NCI-H2196 (cell line): Measurements from ENCODE around the gene SVIL.
"Not testable (repeated sequence)": the region's sequence is repeated elsewhere in the genome, so short reads cannot be mapped to it uniquely, and the experiment has no call there.

ENCODE experiments used
- DNase-seq: peaks from one replicate; lab custom pipeline; 2025; ENCODE audit not compliant: unreplicated experiment; lab: John Stamatoyannopoulos, UW

Gene SVIL

DNA sequence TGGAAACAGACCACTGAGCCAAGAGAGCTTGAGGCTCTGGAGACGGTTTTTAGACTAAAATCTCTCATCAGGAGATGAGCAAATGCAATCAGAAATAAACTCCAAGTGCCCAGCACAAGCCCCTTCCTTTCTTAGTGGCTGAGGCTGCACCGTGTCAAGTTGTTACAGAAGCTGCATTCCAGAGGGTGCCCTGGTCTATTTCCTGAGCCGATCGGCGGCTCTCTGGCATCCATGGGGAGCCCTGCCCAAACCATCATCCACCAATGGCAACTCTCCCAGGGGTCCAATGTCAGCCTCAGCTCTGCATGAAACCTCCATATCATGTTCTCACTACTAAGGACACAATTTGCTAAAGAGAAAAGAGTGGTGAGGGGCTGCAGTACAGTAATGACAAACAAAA is 89.6 kb downstream of the SVIL start:
- DNase-seq: no peak

- DNase-seq: no peak
Observed at GRCh38 chr10:29543715-29544114, 91.1 kb downstream of the SVIL start.

GRCh38 chr10:29542723-29543122 is 92.0 kb downstream of the SVIL start:
- DNase-seq: no peak

- no peak for DNase-seq
Observed at GRCh38 chr10:29541422-29542210, 93.2 kb downstream of the SVIL start.

DNA sequence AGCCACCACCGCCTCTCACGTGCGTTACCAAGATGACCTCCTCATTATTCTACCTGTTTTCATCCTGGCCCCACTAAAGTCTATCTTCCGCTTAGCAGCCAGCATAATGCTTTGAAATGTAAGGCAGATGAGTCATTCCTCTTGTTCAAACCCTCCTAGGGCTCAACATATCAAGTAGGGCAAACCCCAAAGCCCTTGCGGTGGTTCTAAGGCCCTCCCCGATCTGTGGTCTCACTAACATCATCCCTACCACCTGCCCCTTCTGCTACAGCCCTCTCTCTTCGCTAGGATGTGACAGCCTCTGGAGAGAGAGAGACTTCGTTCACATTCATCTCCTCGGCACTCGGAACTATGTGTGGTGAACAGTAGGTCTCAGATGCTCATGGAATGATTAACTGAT is 94.8 kb downstream of the SVIL start:
- DNase-seq: no peak

DNA sequence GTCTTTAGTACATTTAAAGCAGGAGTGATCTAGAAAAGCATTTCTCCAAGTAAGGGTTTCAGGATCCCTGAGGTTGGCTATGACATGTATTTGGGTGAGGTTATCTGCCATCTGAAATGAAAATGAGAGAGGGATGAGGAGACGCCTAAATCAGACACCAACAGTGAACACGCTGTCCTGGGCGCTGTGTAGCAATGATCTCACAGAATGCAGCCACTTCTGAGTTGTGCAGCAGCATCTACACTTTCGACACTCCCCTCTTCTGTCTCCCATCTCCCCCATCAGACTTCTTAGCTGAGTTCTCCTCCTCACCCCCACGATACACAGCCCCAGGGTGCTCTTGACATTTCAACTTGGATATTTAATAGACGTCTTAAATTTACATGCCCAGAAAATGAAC is 95.4 kb downstream of the SVIL start:
- no peak for DNase-seq

DNA sequence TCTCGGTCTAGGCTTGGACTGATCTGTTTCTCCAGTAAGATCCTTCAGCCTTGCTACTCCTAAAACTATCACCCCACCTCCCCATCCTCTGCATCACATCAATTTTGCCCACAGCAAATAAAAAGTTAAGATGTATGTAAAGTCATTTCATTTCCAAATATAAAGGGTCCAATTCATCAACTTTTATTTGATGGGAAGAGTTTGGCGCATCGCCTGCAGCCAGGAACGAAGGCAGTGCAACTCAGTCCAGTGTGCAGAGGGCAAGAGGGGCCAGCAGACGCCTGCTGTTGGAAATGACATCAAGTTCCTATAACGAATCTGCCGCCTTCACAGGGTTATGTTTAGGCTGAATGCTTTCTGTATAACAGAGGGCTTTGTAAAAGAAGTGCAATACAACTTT is 97.0 kb downstream of the SVIL start:
- DNase-seq: no peak

DNA sequence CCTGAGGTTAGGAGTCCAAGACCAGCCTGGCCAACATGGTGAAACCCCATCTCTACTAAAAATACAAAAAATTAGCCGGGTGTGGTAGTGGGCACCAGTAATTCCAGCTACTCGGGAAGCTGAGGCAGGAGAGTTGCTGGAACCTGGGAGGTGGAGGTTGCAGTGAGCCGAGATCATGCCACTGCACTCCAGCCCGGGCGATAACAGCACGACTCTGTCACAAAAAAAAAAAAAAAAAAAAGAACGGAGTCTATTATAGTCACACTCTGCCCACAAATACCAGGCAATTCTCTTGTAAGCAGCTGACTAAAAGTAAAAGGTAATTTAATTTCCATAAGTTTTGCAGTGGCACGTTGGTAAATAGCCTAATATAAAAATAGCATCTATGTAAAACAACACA is 98.1 kb downstream of the SVIL start:
- DNase-seq: not testable (repeated sequence)

DNA sequence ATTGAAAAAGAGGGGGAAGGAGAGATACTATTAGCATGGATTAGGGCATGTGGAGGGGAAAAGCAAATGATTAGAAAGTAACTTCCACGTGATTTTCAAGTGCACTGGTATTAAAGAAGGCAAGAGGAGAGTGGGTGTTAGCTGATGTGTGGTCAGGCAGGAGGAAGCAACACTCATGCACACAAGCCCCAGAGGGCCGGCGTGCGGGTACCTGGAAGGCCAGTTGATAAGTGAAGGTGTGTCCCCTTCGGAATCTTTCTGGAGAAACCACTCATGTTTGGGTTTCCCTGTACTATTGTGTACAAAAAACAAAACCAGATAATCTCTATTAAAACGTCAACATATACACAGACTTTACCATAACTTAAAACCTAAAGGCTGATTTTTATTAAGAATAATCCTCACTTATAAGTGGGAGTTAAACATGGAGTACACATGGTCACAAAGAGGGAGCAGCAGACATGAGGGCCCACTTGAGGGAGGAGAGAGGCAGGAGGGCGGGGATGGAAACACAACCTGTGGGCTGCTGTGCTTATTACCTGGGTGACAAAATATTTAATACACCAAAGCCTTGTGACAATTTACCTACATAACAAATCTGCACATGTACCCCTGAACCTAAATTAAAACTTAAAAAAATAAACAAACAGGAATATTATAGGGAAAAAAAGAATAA is 98.9 kb downstream of the SVIL start:
- DNase-seq: no peak

DNA sequence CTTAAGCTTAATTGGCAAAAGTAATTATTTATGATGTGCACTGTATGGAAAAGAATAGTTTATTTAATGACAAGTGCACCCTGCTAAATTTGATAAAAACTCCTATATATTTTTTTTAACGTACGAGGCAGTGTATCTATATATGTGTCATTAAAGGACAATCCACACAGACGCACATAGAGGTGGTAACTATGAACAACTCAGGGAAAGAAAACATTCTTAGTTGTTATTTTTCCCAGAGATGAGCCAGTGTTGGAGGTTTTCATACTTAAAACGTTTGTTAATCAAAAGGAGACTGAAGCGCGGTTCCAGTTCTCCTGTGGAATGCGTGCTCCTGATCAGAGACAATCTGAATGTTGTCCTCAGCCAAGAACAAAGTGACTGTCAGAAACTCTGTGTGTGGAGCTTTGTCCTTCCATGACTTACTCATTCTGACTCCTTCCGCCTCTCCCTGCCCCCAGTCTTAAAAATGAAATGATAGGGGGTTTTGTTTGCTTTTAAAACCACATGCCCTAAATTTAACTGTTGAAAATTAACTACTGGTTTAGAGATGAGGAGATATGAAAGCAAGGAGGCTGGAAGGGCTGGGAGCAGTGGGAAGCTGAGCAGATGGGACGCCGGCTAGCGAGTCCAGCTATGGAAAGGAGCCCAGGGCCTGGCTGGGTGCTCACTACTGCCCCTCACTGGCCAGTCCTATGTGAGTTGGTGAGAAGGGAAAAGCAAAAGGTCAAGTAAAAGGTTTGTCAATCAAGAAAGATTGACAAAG is 99.6 kb downstream of the SVIL start:
- no peak for DNase-seq

DNA sequence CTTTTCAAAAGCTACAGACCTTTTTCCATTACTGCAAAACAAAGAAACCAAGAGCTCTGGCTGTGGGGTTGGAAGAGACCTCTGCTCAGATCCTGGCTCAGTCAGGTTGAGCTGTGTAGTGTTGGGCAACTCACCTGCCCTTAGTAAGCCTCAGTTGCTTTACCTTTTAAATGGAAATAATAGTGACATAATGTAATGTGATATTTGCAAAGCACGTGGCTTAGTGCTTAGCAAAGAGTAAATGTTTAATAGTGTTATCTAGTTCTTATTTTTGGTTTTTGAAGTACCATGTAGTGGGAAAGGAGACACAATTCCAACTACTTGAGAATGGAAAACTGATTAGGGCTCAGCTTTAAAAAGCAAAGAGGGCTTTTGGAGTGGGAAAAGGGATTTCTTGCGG is 100.2 kb downstream of the SVIL start:
- DNase-seq: no peak

GRCh38 chr10:29533696-29534285 is 101.0 kb downstream of the SVIL start:
- no peak for DNase-seq

DNA sequence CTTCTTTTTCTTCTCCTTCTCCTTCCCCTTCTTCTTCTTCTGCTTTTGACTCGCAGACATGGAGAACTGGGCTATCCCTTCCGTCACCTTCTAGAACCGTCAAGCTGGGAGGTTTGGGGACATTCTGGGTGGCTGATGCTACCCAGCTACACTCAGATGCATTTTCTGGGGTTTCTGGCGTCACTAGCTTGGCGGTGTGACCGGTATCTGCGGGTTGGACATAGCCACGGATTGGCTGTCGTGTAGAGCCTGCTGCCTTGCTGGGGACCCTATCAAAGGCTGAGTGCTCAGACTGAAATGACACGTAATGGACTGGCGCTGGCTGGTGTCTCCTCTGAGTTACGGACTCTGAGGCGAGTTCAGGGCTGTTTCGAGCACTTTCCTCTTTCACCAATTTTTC is 101.7 kb downstream of the SVIL start:
- no peak for DNase-seq

GRCh38 chr10:29532256-29532878 is 102.4 kb downstream of the SVIL start:
- no peak for DNase-seq

GRCh38 chr10:29530112-29530976 is 104.4 kb downstream of the SVIL start:
- no peak for DNase-seq

- no peak for DNase-seq
Observed at GRCh38 chr10:29529146-29529545, 105.6 kb downstream of the SVIL start.

GRCh38 chr10:29525762-29526161 is 109.0 kb downstream of the SVIL start:
- DNase-seq: no peak

- no peak for DNase-seq
Observed at GRCh38 chr10:29524720-29525119, 110.1 kb downstream of the SVIL start.

DNA sequence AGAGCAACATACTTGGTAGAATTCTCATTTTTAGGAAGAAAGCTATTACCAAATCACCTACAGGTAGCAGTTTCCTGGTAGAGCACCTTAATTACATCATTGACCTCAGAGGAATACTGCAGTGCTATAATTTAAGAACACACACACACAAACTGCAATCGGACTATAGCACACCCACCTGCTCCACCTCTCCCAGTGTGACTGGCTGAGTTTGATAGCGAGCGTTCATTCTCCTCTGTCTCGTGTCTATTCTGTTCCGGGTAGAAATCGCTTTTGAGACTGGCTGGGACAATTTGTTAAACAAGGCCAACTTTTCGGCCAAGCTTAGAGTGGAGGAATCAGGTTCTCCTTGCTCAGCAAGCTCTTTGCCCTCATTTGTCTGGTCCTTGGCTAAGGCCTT is 110.5 kb downstream of the SVIL start:
- DNase-seq: no peak

GRCh38 chr10:29522918-29523317 is 111.9 kb downstream of the SVIL start:
- DNase-seq: no peak
